Measurements from ENCODE around the gene IL1RL2.
A peak's percentile ranks its signal among the peaks of the same experiment; 100 is the strongest.

The IL1RL2 gene

DNA sequence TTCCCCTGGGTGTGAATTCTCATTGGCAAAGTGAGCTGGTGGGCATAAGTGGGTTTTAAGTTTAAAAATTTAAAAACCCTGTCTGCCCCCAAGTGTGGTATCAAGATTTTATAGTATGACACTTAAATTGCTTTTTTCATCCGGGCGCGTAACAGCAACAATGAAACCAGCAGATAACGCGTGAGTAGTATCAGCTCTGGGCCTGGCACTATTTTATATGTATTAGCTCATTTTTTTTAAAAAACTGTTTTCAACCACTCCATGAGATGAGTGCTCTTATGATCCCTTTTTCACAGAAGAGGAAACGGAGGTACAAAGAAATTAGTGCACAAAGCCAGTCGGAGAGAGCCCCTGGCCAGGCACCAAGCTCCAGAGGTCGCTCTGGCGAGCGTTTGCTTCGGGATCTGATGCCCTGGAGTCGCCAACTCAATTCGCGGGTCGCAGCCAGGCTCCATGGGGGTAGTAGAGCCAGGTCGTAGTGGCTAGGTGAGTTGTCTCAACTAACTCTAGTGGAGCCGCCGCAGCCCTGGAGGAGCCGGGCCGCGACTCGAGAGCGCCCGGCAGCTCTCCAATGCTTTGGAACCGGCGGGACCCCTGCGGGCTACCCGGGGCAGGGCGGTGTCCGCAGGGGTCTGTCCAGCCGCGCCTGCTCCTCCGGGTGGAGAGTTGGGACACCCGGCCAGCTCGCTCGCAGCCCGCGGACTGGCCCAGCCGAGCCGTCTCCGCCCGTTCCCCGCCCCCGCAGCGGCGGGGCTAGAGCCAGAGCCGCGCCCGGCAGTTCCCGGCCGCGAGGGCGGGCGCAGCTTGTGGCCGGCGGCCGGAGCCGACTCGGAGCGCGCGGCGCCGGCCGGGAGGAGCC is 44.6 kb upstream of the IL1RL2 start, which contains the start of gene IL1R1:
Gene IL1R1 (plus strand): TSS at position 777 of the 859 bp plus-strand sequence. CDS start 14,979 bp downstream, outside the sequence.
- in situ Hi-C loops (cut with MboI; ENCODE audit: low pct_unique_long_range_greater_than_20kb, low sequenced_read_pairs, unreplicated experiment), result no loop called here
- DNase-seq (ENCODE audit: low spot score), result peak; percentile 56
- no peak for TF ChIP-seq CTCF (IDR thresholded peaks at IDR 0.05; ENCODE audit: extremely low read depth, insufficient read depth, missing control alignments)

DNA sequence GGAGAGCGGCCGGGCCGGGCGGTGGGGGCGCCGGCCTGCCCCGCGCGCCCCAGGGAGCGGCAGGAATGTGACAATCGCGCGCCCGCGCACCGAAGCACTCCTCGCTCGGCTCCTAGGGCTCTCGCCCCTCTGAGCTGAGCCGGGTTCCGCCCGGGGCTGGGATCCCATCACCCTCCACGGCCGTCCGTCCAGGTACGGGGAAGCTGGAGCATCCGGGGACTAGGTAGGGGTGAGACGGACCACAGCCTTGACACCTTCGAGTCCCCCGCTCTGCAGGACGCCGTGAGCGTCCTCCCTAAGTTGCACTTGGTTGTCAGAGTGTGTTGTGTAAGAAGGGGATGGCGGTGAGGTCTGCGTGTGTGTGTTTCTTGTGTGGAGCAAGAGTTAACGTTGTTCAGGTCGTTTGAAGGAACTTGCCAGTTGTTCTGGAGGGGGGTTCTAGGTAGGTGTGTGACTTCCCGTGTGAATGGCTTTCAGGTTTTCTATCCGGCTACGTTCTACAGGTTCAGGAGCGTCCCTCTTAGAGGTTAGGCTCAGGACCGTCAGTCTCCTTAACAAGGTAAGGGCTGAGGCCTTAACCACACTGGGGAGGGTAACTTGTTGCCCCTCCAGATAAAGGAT is 43.9 kb upstream of the IL1RL2 start:
- in situ Hi-C loops (cut with MboI; ENCODE audit: low pct_unique_long_range_greater_than_20kb, low sequenced_read_pairs, unreplicated experiment), result no loop called here
- DNase-seq (ENCODE audit: low spot score), result no peak
- no peak for TF ChIP-seq CTCF (IDR thresholded peaks at IDR 0.05; ENCODE audit: extremely low read depth, insufficient read depth, missing control alignments)

- TF ChIP-seq CTCF (IDR thresholded peaks at IDR 0.05; ENCODE audit: extremely low read depth, insufficient read depth, missing control alignments), result no peak
- in situ Hi-C loops (cut with MboI; ENCODE audit: low pct_unique_long_range_greater_than_20kb, low sequenced_read_pairs, unreplicated experiment), result no loop called here
- DNase-seq (ENCODE audit: low spot score), result no peak
These were observed 43.3 kb upstream of the IL1RL2 start for GRCh38 chr2:102143450-102143985.

- no peak for DNase-seq (ENCODE audit: low spot score)
- TF ChIP-seq CTCF (IDR thresholded peaks at IDR 0.05; ENCODE audit: extremely low read depth, insufficient read depth, missing control alignments), result no peak
- in situ Hi-C loops (cut with MboI; ENCODE audit: low pct_unique_long_range_greater_than_20kb, low sequenced_read_pairs, unreplicated experiment), result no loop called here
These were observed 42.7 kb upstream of the IL1RL2 start for GRCh38 chr2:102144128-102144527.

GRCh38 chr2:102145107-102145506 is 41.7 kb upstream of the IL1RL2 start:
- in situ Hi-C loops (cut with MboI; ENCODE audit: low pct_unique_long_range_greater_than_20kb, low sequenced_read_pairs, unreplicated experiment), result no loop called here
- no peak for TF ChIP-seq CTCF (IDR thresholded peaks at IDR 0.05; ENCODE audit: extremely low read depth, insufficient read depth, missing control alignments)
- DNase-seq (ENCODE audit: low spot score), result no peak

GRCh38 chr2:102145934-102146333 is 40.9 kb upstream of the IL1RL2 start:
- TF ChIP-seq CTCF (IDR thresholded peaks at IDR 0.05; ENCODE audit: extremely low read depth, insufficient read depth, missing control alignments), result no peak
- no peak for DNase-seq (ENCODE audit: low spot score)
- in situ Hi-C loops (cut with MboI; ENCODE audit: low pct_unique_long_range_greater_than_20kb, low sequenced_read_pairs, unreplicated experiment), result no loop called here
